ENCODE data around the gene STK31.

GRCh38 chr7:23833405-23833804 lies 123.4 kb downstream of the STK31 start:
- TF ChIP-seq CTCF (IDR thresholded peaks at IDR 0.05), result no peak
- TF ChIP-seq POLR2A (IDR thresholded peaks at IDR 0.05), result no peak

Data from heart left ventricle (tissue), 13 donors.